Measurements from ENCODE around the gene C1QTNF12.

- TF ChIP-seq CTCF (IDR thresholded peaks at IDR 0.05; ENCODE audit: insufficient read depth, low read length) (no peak), SPI1 (IDR thresholded peaks at IDR 0.05; ENCODE audit: borderline replicate concordance, low read depth) (no peak), POLR2AphosphoS5 (IDR thresholded peaks at IDR 0.05; ENCODE audit: low read depth) (no peak)
Observed at GRCh38 chr1:1262758-1263157, 16.2 kb upstream of the C1QTNF12 start.

Data from HL-60 (cell line).